HuH-7 (cell line): ENCODE measurements around the gene CD226.
"Not testable (repeated sequence)": the region's sequence is repeated elsewhere in the genome, so short reads cannot be mapped to it uniquely, and the experiment has no call there.

ENCODE experiments used
- DNase-seq: peaks from one replicate; pipeline ENCODE4 v3.0.0; 2011; ENCODE audit warnings: low spot score

CD226 gene

GRCh38 chr18:69947361-69948133, at the start of gene CD226:
CD226 (minus strand) TSS chr18:69947873; CDS start chr18:69947406, 467 bp downstream.
- DNase-seq, result no peak

- no peak for DNase-seq
These were observed 49.5 kb upstream of the CD226 start for GRCh38 chr18:69996951-69997798.

GRCh38 chr18:69996417-69996816, 48.7 kb upstream of the CD226 start:
- DNase-seq, result no peak

GRCh38 chr18:69995774-69996173, 48.1 kb upstream of the CD226 start:
- no peak for DNase-seq

GRCh38 chr18:69992776-69993175, 45.1 kb upstream of the CD226 start:
- DNase-seq, result no peak

- DNase-seq, result no peak
These were observed 40.2 kb upstream of the CD226 start for GRCh38 chr18:69987870-69988269.

- no peak for DNase-seq
These were observed 37.6 kb upstream of the CD226 start for GRCh38 chr18:69985239-69985638.

- DNase-seq, result no peak
These were observed 34.7 kb upstream of the CD226 start for GRCh38 chr18:69982417-69982816.

GRCh38 chr18:69981948-69982347, 34.3 kb upstream of the CD226 start:
- DNase-seq, result no peak

- DNase-seq, result no peak
These were observed 33.5 kb upstream of the CD226 start for GRCh38 chr18:69980982-69981804.

GRCh38 chr18:69980509-69980908, 32.8 kb upstream of the CD226 start:
- DNase-seq, result no peak

GRCh38 chr18:69978732-69979715, 31.4 kb upstream of the CD226 start:
- no peak for DNase-seq

- DNase-seq, result not testable (repeated sequence)
These were observed 27.6 kb upstream of the CD226 start for GRCh38 chr18:69975294-69975693.

GRCh38 chr18:69974365-69974764, 26.7 kb upstream of the CD226 start:
- no peak for DNase-seq

- no peak for DNase-seq
These were observed 21.8 kb upstream of the CD226 start for GRCh38 chr18:69969491-69969890.

- DNase-seq, result no peak
These were observed 20.4 kb upstream of the CD226 start for GRCh38 chr18:69968039-69968438.

GRCh38 chr18:69963196-69963595, 15.5 kb upstream of the CD226 start:
- no peak for DNase-seq

- no peak for DNase-seq
These were observed 14.0 kb upstream of the CD226 start for GRCh38 chr18:69961718-69962117.

- no peak for DNase-seq
These were observed 10.7 kb upstream of the CD226 start for GRCh38 chr18:69958422-69958821.

- DNase-seq, result no peak
These were observed 10.1 kb upstream of the CD226 start for GRCh38 chr18:69957747-69958146.
